ENCODE measurements around the gene LIN7A.

The LIN7A gene

DNA sequence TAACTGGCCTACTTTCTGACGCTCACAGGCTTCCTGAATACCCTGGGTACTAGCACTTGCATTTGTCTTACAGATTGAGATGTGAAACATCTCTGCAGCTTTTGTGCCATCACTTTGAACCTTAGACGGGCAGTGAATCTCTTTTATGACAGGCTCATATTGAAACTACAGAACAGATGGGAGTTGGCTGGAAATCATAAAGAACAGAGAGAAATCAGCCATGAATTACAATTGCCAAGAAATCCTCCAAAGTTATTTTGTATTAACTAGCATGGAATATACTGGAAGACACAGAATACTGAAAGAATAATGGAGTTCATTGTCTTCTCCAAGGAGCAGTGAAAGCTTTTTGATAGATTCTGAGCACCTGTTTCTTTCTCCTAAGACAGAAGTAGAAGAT lies 188.3 kb downstream of the LIN7A start:
- no peak for DNase-seq (ENCODE audit: low spot score)

DNA sequence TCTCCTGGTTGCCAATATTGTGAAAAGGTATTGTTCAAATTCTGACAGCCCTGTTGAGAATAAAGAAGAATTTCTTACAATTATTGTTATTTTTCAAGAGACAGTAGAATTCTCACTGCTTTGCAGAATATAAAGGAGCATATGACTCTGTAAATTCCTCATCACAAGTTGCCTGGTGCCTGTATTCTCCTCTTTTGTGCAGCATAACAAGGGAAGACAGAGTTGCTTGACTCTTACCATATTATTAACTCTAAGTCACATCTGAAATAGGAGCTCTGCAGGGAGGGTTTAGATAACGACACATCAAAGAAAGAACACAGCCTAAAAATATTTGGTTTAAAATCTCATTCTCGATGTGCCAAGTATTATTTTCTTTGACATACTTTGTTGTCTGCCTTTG lies 189.9 kb downstream of the LIN7A start:
- DNase-seq (ENCODE audit: low spot score), result no peak

- DNase-seq (ENCODE audit: low spot score), result peak; percentile 27
These were observed 191.8 kb downstream of the LIN7A start for GRCh38 chr12:80745851-80746505.
